HG02870 (cell line): Measurements from ENCODE around the gene FOXC2.

Source experiments
- ATAC-seq: cut with Tn5 transposase; IDR thresholded peaks from one replicate; pipeline ENCODE4 v1.9.1; 2021; ENCODE audit warnings: mild to moderate bottlenecking, moderate library complexity; ENCODE audit not compliant: unreplicated experiment

The FOXC2 gene

DNA sequence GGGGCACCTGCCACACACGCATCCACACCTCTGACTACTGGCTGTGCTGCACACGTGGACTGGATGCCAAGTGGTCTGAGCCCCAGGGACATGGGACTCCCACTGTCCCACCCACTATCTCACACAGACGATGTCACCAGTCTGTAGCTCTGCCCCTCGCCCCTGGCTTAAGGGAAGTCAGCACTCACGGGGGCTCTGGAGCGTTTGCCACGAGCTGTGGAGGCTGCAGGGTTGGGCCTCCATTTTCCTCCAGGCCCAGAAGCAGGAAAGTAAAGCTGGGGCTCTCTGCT is 34.2 kb upstream of the FOXC2 start:
- no peak for ATAC-seq

- ATAC-seq: no peak
Observed at GRCh38 chr16:86533076-86533475, 33.6 kb upstream of the FOXC2 start.

DNA sequence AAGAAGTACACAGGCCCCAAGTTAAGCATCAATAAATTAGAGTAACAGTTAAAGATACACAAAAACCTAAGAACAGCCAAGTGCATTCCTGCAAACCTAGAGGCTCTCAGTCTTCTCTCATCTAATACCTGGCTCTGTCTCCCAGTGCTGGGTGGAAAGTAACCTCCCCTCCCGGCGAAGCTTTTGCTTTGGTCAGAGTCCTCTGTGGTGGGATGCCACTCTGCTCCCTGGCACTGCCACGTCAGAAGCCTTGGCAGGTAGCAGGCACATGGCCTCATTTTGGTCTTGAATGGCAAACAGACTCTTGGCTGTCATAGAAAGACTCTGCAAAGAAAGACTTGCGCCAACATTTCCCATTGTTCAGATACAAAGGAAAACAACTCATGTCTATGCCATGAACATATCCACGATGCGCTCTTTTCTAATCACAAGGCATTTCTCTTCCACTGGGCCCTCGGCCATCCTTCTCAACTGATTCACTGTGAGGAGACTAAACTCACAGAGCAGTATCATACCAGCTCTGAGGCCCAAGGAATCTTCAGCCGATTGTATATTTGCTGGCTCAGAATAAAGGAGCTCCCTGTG is 32.8 kb upstream of the FOXC2 start:
- no peak for ATAC-seq

- no peak for ATAC-seq
Observed at GRCh38 chr16:86534779-86535615, 31.6 kb upstream of the FOXC2 start.

DNA sequence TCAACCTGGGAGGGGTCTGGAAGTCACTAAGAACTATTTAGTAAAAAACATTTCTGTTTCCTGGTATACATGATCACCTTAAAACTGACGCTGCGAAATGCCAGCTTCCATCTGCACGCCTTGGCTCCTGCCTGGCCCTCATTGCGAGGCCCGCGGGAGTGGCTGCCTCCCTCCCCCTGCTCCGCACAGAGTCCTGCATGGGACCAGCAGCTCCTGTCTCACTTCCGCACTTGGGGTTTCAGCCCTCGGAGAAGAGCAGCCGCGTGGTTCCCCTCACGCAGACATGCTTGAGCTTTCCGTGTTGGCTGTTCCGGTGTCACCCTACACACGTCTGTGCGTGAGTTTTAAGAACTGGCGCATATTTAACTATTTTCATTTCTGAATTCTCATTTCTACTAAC is 30.0 kb upstream of the FOXC2 start:
- no peak for ATAC-seq

- no peak for ATAC-seq
Observed at GRCh38 chr16:86537486-86537885, 29.1 kb upstream of the FOXC2 start.

- no peak for ATAC-seq
Observed at GRCh38 chr16:86538196-86538780, 28.3 kb upstream of the FOXC2 start.

- ATAC-seq: no peak
Observed at GRCh38 chr16:86540894-86541293, 25.7 kb upstream of the FOXC2 start.

DNA sequence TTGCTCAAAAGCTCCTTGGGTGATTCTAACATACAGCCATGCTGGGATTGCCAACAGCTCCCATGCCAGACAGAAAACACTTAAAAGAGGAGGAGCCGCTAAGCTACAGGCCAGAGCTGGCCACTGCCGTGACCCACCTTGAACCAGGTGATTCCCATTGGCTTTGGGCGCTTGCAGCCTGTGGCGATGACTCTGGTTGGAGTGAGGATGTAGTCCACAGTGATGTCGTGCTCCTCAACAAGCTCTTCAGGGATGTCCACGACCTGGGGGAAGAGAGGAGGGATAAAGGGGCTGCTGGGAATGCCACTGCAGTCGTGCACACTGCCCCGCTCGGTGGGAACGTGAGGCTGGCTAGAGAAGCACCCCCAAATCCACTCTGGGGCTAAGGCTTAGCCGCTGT is 25.1 kb upstream of the FOXC2 start:
- ATAC-seq: no peak

DNA sequence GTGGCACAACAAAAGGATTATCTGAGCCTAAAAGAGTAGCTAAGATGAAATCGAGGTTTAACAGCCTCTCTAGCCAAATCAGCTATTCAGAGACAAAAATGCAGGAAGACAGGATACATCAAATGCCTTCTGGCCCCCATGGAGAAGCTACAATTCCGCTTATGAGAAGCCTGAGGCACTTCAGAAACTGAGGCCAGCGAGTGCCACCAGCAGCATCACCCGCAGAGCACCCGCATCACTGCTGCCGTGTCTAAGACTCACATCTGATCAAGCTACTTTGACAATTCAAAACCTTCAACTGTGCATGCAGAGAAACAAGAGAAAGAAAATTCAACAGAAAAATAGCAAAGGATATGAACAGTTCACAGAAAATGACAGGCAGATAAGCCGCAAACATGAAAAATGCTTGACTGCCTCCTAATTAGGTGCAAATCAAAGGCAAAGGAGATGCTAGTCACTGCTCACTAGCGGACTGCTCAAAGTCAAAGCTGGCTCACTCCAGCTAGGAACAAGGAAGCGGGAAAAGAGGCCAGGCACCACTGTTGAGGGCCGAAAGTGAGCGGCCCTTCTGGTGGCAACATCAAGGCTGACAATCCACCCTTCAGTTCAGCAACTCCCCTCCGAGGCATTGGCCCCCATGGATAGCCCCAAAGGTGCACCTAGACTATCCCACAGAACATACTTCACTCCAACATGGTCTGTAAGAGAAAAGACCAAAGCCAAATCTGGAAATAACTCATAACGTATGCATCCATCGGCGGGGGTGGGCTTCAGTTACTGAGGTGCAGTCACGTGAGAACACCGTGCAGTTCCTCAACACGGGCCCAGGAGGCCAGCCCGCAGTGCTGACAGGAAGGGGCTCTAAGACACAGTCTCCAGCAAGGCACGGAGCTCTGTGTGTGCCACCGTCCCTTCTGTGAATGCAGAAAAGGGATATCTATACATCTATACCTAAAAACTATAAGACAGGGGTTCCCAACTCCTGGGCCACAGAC is 23.6 kb upstream of the FOXC2 start:
- no peak for ATAC-seq

- ATAC-seq: no peak
Observed at GRCh38 chr16:86545481-86545880, 21.1 kb upstream of the FOXC2 start.

- no peak for ATAC-seq
Observed at GRCh38 chr16:86545954-86546637, 20.5 kb upstream of the FOXC2 start.

DNA sequence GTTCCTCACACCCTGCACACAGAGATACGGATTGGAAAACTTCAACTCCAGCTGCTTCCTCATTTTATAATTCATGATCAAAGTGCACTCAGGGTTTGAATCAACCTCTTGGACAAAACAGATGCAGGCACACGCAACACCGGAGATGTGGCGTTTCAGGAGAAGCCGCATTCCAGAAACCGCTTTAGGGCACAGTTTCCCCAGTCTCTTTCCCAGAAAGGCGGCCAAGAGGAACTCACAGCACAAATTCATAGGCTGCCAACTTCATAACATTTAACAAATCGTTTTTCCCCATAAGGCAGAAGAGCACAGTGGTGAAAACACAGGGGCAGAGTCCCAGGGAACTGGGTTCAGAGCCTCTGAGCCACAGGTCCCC is 20.0 kb upstream of the FOXC2 start:
- ATAC-seq: no peak

GRCh38 chr16:86547286-86547685 is 19.3 kb upstream of the FOXC2 start:
- no peak for ATAC-seq

DNA sequence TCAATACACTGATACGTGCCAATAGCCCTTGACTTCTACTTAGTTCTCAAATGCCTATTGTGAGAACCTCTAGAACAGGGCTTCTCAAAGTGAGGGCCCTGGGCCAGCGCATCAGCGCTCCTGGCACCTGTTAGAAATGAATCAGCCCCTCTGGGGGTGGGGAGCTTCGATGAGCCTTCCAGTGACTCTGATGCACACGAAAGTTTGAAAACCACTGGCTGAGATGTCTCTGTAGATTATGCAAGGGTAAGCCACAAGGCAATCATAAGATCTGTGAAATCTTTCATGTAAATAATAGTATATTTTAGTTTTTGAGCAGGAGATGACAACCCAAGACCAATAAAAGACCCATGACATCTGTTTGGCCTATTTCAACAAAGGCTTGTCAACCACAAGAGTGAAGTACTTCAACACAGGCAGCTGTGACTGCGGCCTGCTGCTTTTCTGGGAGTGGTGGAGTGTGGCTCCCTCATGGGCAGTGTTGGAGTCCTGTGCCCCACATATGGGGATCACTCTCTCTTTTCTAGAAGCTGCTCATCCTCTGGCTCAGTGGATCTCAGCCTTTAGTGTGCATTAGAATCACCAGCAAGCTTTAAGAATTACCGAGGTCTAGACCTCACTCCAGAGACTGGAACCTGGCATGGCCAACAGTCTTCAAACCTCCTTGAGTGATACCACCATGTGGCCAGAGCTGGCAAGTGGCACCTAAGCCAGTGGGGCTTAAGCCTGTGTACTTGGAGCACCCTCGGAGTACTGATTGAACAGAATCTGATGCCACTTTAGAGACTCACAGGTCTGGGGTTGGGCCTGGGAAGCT is 17.3 kb upstream of the FOXC2 start:
- ATAC-seq: no peak

DNA sequence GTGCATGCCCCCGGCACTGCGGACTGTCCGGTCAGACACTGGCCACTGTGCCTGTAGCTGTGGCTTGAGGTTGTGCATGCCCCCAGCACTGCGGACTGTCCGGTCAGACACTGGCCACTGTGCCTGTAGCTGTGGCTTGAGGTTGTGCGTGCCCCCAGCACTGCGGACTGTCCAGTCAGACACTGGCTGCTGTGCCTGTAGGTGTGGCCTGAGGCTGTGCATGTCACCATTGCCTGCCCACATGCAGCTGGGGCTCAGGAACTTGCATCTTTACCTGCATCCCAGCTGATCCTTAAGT is 16.8 kb upstream of the FOXC2 start:
- no peak for ATAC-seq

DNA sequence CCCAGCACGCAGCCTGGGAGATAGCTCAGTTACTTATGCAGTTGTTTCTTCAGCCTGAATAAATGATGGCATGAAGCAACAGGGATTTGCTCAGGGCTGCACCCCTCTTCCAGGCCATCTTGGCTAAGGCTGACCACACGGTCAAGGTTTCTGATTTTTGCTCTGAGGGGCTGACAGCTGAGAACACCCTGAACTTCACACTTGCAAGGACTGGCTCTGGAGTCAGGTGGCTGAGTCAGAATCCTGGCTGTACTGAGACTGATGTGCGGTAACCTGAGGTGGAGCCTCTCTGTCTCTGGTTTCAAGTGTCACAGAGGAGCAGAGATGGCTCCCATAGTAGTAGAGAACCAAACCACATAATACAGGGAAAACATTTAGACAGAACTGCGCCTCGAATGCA is 16.3 kb upstream of the FOXC2 start:
- ATAC-seq: no peak

DNA sequence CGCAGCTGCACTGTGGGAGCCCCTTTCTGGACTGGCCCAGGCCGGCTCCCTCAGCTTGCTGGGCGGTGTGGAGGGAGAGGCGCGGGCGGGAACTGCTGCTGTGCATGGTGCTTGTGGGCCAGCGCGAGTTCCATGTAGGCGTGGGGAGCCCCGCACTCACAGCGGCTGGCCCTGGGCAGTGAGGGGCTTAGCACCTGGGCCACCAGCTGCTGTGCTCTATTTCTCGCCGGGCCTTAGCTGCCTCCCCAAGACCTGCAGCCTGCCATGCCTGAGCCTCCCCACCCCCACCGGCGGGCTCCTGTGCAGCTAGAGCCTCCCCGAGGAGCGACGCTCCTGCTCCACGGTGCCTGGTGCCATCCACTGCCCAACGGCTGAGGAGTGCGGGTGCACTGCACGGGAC is 13.3 kb upstream of the FOXC2 start:
- no peak for ATAC-seq

DNA sequence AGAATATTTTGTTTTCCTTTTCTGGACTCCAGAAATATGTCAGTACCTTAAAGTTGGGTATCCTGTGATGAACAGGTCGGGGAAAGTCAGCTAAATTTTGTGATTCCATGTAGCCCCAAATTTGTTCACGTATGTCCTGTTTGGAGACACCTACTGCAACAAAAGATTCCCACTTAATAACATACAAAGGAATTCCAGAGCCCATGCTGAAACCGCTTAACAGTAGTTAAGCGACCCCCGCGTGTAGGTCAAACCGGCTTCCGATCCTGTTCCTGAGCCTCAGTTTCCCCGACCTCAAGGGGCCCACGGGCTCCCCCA is 12.1 kb upstream of the FOXC2 start:
- no peak for ATAC-seq

DNA sequence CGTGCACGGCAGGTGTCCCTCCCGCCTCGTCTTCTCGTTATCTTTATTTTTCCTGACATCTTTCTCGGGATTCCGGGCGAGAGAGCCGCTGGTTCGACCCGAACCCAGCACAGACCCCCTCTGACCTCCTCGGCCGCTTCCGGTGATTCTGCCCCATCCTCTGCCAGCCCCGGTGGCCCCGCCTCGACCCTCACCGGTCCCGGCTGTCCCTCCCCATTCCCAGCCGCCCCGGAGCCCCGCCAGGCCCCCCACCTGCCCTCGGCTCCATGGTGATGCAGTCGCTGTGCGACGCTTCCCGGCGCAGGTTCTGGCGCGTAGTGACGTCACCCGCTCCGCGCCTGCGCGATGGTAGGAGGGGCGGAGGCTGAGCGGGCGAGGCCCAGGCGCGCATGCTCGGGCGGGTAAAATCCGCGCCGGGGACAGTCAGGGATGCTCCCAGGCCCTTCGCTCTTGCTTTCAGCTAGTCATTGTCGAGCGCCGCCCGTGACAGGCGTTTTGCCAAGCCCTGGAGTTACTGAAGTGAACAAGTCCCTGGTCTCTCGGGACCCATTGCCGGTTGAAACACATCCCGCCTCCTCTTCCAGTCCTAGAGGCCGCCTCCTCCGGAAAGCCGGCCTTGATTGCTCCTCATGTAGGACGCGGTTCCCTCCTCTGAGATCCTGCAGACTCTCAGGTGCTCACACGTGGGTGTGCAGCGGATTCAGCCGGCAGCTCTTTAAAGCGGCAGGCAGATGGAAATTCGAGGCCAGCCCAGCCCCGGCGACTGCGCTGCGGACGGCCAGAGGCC is 11.5 kb upstream of the FOXC2 start, which contains the start of gene MTHFSD:
Gene MTHFSD, minus strand, starts transcription at position 319 of the 787 bp plus-strand sequence. Its CDS starts 51 bp downstream, at position 268.
- ATAC-seq: peak; percentile 82
